ENCODE data around the gene AMN1. TPM values are rescaled to one million over a fixed set of nuclear protein-coding genes. Genes with fewer than 3 reads are reported as not detected.

Gene AMN1
- total RNA-seq, 4 donors from 2014 or later = 1.9 to 6.7 (median 5.7) TPM

- Histone ChIP-seq H3K27me3 (peaks cover 0 to 5% (median 0%) of the 10 kb centered on the region in 4 donors), H3K9me3 (no peaks in the 10 kb centered on the region), H3K4me1 (no peaks in the 10 kb centered on the region), H3K4me3 (no peak overlapping the region), H3K27ac (no peak overlapping the region), H3K36me3 (no peaks in the 10 kb centered on the region)
- intact Hi-C loops (cut with DNase I) = no loop called here
- 90 to 100% methylated on average over 1 to 4 of the region's 4 CpGs for WGBS, 2 donors
- TF ChIP-seq CTCF (IDR thresholded peaks at IDR 0.05) (no peak), POLR2A (IDR thresholded peaks at IDR 0.05) (no peak)
- DNase-seq = no peak
Measured at GRCh38 chr12:31622038-31622437, 106.8 kb downstream of the AMN1 start.

Small RNAs within 50 kb of the gene (small RNA-seq; reads per million reads assigned to genes)
- 0 reads per million in 4 donors for gene AC023157.2

Other genes with a start within 250 kb of the AMN1 start
- 1 to 10 TPM in 2 of 4 donors, under 1 TPM in 2; 0.38 to 5.3 (median 1.5) TPM for gene DENND5B, start 137.9 kb downstream of the AMN1 start, total RNA-seq
- 1 to 10 TPM in 2 of 4 donors, under 1 TPM in 2; 0.53 to 1.9 (median 1.2) TPM for gene ETFBKMT, start 69.3 kb downstream of the AMN1 start, total RNA-seq
- gene RESF1, start 230.4 kb upstream of the AMN1 start, total RNA-seq = 10 to 100 TPM; 25.5 to 54.2 (median 38.7) TPM